Measurements from ENCODE around the gene TESPA1.

DNA sequence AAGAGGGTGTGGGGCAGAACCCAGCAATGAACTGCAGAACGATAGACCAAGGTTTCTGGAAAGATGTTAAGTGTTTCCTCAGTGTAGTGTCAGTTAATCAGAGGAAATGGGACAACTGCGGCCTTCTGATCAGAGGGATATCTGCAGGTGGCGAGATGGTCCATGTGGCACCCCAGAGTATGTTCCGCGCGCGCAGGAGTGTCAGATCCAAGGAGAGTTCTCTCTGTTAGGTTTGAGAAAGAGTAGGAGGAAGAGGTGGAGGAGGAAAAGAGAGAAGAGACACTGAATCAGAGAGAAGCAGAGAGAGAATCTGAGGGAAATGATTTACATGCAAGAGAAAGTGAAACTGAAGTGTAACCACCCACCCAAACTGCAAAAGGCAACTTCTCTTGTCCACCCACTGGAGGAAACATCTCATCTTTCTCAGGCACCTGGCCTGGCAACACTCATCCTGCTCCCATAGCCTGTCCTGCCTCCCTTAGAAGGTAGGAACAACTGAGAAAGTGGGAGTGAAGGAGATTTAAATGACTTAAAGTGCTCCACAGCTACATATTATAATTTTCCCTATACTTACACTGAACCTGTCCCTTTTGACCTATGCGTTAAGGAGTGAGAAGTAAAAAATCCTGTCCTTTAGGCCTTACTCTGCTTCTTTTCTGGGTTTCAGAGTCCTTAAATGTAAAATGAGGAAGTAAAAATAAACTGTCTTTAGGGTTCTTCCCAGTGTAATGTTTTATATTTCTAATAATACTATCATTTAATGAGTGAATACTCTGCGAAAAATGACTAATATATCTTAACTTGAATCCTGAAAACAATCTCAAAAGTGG lies 6.8 kb upstream of the TESPA1 start:
- no peak for TF ChIP-seq GATA3 (IDR thresholded peaks at IDR 0.05; ENCODE audit: low read depth, low read length)
- TF ChIP-seq GATA2 (IDR thresholded peaks at IDR 0.05; ENCODE audit: low read depth, low read length), result no peak
